ENCODE data around the gene TMLHE.
"Not testable (repeated sequence)": the region's sequence is repeated elsewhere in the genome, so short reads cannot be mapped to it uniquely, and the experiment has no call there.

DNA sequence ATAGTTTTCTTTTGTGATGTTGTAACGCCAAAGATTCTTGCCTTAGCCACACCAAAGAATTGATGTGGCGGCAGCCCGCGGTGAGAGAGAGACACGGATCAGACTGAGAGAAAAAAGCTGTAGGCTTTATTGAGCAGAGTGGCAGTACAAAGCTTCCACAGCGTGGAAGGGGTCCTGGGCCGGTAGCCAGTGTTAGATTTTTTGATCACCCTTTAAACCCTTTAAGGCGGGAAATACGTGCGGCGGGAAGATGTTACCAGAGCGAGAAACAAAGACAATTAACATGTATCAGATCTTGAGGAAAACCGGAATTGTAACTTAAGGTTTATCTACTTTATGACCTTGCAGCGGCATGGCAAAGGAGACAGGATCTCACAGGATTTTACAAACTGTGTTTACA, 28.6 kb upstream of the TMLHE start:
- TF ChIP-seq POLR2A (IDR thresholded peaks at IDR 0.05), result not testable (repeated sequence)
- TF ChIP-seq, protein P1, sequence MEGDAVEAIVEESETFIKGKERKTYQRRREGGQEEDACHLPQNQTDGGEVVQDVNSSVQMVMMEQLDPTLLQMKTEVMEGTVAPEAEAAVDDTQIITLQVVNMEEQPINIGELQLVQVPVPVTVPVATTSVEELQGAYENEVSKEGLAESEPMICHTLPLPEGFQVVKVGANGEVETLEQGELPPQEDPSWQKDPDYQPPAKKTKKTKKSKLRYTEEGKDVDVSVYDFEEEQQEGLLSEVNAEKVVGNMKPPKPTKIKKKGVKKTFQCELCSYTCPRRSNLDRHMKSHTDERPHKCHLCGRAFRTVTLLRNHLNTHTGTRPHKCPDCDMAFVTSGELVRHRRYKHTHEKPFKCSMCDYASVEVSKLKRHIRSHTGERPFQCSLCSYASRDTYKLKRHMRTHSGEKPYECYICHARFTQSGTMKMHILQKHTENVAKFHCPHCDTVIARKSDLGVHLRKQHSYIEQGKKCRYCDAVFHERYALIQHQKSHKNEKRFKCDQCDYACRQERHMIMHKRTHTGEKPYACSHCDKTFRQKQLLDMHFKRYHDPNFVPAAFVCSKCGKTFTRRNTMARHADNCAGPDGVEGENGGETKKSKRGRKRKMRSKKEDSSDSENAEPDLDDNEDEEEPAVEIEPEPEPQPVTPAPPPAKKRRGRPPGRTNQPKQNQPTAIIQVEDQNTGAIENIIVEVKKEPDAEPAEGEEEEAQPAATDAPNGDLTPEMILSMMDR (IDR thresholded peaks at IDR 0.05), result not testable (repeated sequence)

Data from upper lobe of left lung (tissue), 4 donors.